Measurements from ENCODE around the gene ZNF143.

ZNF143 gene

GRCh38 chr11:9565822-9566560, 105.2 kb downstream of the ZNF143 start:
- peak; percentile 100 for DNase-seq (ENCODE audit: low read depth)
- H3K4me3 ChIP-seq (ENCODE audit: control insufficient read depth, low read depth, low read length) = no peak overlapping the region
- TF ChIP-seq CTCF (IDR thresholded peaks at IDR 0.05; ENCODE audit: control insufficient read depth, insufficient read depth, low read depth, low read length, missing control alignments) = no peak

GRCh38 chr11:9566561-9567063, 105.8 kb downstream of the ZNF143 start:
- no peak for TF ChIP-seq CTCF (IDR thresholded peaks at IDR 0.05; ENCODE audit: control insufficient read depth, insufficient read depth, low read depth, low read length, missing control alignments)
- DNase-seq (ENCODE audit: low read depth) = peak; percentile 65
- no peak overlapping the region for H3K4me3 ChIP-seq (ENCODE audit: control insufficient read depth, low read depth, low read length)

- no peak for DNase-seq (ENCODE audit: low read depth)
- H3K4me3 ChIP-seq (ENCODE audit: control insufficient read depth, low read depth, low read length) = no peak overlapping the region
- no peak for TF ChIP-seq CTCF (IDR thresholded peaks at IDR 0.05; ENCODE audit: control insufficient read depth, insufficient read depth, low read depth, low read length, missing control alignments)
These were observed 106.6 kb downstream of the ZNF143 start for GRCh38 chr11:9567401-9567800.

GRCh38 chr11:9568161-9568853, 107.5 kb downstream of the ZNF143 start:
- no peak for DNase-seq (ENCODE audit: low read depth)

GRCh38 chr11:9568854-9569587, 108.2 kb downstream of the ZNF143 start:
- H3K4me3 ChIP-seq (ENCODE audit: control insufficient read depth, low read depth, low read length) = no peak overlapping the region
- TF ChIP-seq CTCF (IDR thresholded peaks at IDR 0.05; ENCODE audit: control insufficient read depth, insufficient read depth, low read depth, low read length, missing control alignments) = no peak
- peak; percentile 77 for DNase-seq (ENCODE audit: low read depth)

More at GRCh38 chr11:9568161-9568853, 107.5 kb downstream of the ZNF143 start:
- no peak overlapping the region for H3K4me3 ChIP-seq (ENCODE audit: control insufficient read depth, low read depth, low read length)
- no peak for TF ChIP-seq CTCF (IDR thresholded peaks at IDR 0.05; ENCODE audit: control insufficient read depth, insufficient read depth, low read depth, low read length, missing control alignments)

GRCh38 chr11:9569588-9570164, 108.9 kb downstream of the ZNF143 start:
- TF ChIP-seq CTCF (IDR thresholded peaks at IDR 0.05; ENCODE audit: control insufficient read depth, insufficient read depth, low read depth, low read length, missing control alignments) = no peak
- DNase-seq (ENCODE audit: low read depth) = no peak
- H3K4me3 ChIP-seq (ENCODE audit: control insufficient read depth, low read depth, low read length) = no peak overlapping the region
